ENCODE data around the gene PCDHB11.
"Not testable (repeated sequence)": the region's sequence is repeated elsewhere in the genome, so short reads cannot be mapped to it uniquely, and the experiment has no call there.

Gene PCDHB11

DNA sequence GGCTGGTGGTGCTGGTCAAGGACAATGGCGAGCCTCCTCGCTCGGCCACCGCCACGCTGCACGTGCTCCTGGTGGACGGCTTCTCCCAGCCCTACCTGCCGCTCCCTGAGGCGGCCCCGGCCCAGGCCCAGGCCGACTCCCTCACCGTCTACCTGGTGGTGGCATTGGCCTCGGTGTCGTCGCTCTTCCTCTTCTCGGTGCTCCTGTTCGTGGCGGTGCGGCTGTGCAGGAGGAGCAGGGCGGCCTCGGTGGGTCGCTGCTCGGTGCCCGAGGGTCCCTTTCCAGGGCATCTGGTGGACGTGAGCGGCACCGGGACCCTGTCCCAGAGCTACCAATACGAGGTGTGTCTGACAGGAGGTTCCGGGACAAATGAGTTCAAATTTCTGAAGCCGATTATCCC lies 26.0 kb downstream of the PCDHB11 start:
- H3K27ac ChIP-seq (ENCODE audit: low read length); H3K9me2 ChIP-seq (replicated peaks; ENCODE audit: insufficient read depth, low read length); H3K79me2 ChIP-seq (ENCODE audit: low read length); H3K4me3 ChIP-seq (ENCODE audit: low read length); H3K4me1 ChIP-seq (ENCODE audit: low read length); DNase-seq; H4K20me1 ChIP-seq (ENCODE audit: insufficient read depth, low read length); H3K27me3 ChIP-seq (replicated peaks; ENCODE audit: insufficient read depth, low read length); H3K9me3 ChIP-seq (replicated peaks; ENCODE audit: insufficient read depth, low read length); H3K4me2 ChIP-seq (ENCODE audit: low read depth, low read length); H3K36me3 ChIP-seq (replicated peaks; ENCODE audit: insufficient read depth, low read length); H3K9ac ChIP-seq (ENCODE audit: low read length); H3F3A ChIP-seq (ENCODE audit: insufficient read depth, low read length); H2AFZ ChIP-seq (ENCODE audit: low read length): not testable (repeated sequence)

DNA sequence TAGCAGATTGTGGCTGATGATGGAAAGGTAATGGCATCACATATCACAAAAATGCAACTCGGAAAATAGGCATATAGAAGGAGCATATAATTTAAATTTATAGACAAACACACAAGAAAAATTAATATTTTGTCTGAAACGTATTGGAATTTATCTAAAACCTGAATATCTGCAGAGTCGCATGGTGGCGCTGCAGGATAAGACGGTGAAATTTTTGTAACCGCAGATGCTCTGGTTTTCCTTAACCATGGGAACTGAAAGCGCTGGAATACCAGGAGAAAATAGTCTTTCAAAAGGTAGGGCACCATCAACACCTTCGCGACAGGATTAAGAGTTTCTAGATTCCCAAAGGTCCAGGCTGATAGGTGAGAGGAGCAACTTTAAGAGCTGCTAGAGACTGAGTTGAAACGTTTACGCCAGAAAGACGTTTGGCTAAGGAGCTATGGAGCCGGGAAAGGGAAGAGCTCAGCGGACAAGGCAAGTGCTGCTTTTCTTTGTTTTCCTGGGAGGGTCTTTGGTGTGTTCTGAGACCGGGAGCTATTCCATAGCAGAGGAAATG lies 34.8 kb downstream of the PCDHB11 start:
- H2AFZ ChIP-seq (ENCODE audit: low read length): no peak overlapping the region
- TF ChIP-seq, protein P1, sequence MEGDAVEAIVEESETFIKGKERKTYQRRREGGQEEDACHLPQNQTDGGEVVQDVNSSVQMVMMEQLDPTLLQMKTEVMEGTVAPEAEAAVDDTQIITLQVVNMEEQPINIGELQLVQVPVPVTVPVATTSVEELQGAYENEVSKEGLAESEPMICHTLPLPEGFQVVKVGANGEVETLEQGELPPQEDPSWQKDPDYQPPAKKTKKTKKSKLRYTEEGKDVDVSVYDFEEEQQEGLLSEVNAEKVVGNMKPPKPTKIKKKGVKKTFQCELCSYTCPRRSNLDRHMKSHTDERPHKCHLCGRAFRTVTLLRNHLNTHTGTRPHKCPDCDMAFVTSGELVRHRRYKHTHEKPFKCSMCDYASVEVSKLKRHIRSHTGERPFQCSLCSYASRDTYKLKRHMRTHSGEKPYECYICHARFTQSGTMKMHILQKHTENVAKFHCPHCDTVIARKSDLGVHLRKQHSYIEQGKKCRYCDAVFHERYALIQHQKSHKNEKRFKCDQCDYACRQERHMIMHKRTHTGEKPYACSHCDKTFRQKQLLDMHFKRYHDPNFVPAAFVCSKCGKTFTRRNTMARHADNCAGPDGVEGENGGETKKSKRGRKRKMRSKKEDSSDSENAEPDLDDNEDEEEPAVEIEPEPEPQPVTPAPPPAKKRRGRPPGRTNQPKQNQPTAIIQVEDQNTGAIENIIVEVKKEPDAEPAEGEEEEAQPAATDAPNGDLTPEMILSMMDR (IDR thresholded peaks at IDR 0.05; ENCODE audit: low read length): peak; percentile 31
- no peak for TF ChIP-seq EZH2phosphoT487 (IDR thresholded peaks at IDR 0.05; ENCODE audit: low read length)
- H3K36me3 ChIP-seq (replicated peaks; ENCODE audit: insufficient read depth, low read length): no peaks in the 10 kb centered on the region
- H3K9ac ChIP-seq (ENCODE audit: low read length): no peak overlapping the region
- H4K20me1 ChIP-seq (ENCODE audit: insufficient read depth, low read length): no peaks in the 10 kb centered on the region
- H3K4me2 ChIP-seq (ENCODE audit: low read depth, low read length): no peak overlapping the region
- no peaks in the 10 kb centered on the region for H3F3A ChIP-seq (ENCODE audit: insufficient read depth, low read length)
- no peak overlapping the region for H3K4me3 ChIP-seq (ENCODE audit: low read length)
- H3K9me2 ChIP-seq (replicated peaks; ENCODE audit: insufficient read depth, low read length): no peaks in the 10 kb centered on the region
- H3K79me2 ChIP-seq (ENCODE audit: low read length): no peaks in the 10 kb centered on the region
- H3K27me3 ChIP-seq (replicated peaks; ENCODE audit: insufficient read depth, low read length): no peaks in the 10 kb centered on the region
- H3K9me3 ChIP-seq (replicated peaks; ENCODE audit: insufficient read depth, low read length): 0 out of 2 replicates have a peak, but pooled peaks cover 3% of the 10 kb centered on the region
- no peak overlapping the region for H3K27ac ChIP-seq (ENCODE audit: low read length)
- H3K4me1 ChIP-seq (ENCODE audit: low read length): no peaks in the 10 kb centered on the region
- no peak for DNase-seq

- not testable (repeated sequence) for H2AFZ ChIP-seq (ENCODE audit: low read length); H3K36me3 ChIP-seq (replicated peaks; ENCODE audit: insufficient read depth, low read length); DNase-seq; H3K27ac ChIP-seq (ENCODE audit: low read length); H3K9ac ChIP-seq (ENCODE audit: low read length); H3K9me2 ChIP-seq (replicated peaks; ENCODE audit: insufficient read depth, low read length); H4K20me1 ChIP-seq (ENCODE audit: insufficient read depth, low read length); H3K27me3 ChIP-seq (replicated peaks; ENCODE audit: insufficient read depth, low read length); H3K79me2 ChIP-seq (ENCODE audit: low read length); H3K4me1 ChIP-seq (ENCODE audit: low read length); H3K9me3 ChIP-seq (replicated peaks; ENCODE audit: insufficient read depth, low read length); H3F3A ChIP-seq (ENCODE audit: insufficient read depth, low read length); H3K4me3 ChIP-seq (ENCODE audit: low read length); H3K4me2 ChIP-seq (ENCODE audit: low read depth, low read length)
Measured at GRCh38 chr5:141235922-141236321, 36.5 kb downstream of the PCDHB11 start.

DNA sequence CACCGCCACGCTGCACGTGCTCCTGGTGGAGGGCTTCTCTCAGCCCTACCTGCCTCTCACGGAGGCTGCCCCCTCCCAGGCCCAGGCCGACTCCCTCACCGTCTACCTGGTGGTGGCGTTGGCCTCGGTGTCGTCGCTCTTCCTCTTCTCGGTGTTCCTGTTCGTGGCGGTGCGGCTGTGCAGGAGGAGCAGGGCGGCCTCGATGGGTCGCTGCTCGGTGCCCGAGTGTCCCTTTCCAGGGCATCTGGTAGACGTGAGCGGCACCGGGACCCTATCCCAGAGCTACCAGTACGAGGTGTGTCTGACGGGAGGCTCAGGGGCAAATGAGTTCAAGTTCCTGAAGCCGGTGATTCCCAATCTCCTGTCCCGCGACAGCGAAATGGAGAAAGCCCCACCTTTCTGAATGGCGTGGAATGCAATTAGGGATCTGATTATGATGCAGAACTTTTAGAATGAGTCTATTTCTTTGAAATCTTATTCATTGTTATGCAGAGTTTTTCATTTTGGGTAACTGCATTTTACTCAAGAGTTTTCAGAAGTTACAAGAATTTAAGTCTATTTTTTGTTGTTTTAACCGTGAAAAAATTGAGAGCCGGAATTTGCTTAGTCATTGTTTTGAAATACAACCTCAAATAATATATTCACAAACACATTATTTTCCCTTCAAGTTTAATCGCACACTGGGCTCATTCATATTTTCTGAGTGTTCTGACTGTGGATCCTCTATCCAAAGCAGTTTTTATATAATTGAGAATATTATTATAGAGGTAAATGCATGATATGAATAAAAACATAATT lies 37.3 kb downstream of the PCDHB11 start:
- TF ChIP-seq, protein P1 (IDR thresholded peaks at IDR 0.05; ENCODE audit: low read length): no peak
- no peak for TF ChIP-seq EZH2phosphoT487 (IDR thresholded peaks at IDR 0.05; ENCODE audit: low read length)
- TF ChIP-seq EZH2 (optimal IDR thresholded peaks at IDR 0.05; ENCODE audit: low read depth, low read length): no peak
- Histone ChIP-seq H3K79me2 (ENCODE audit: low read length) (no peaks in the 10 kb centered on the region), H2AFZ (ENCODE audit: low read length) (no peak overlapping the region), H3K9me2 (replicated peaks; ENCODE audit: insufficient read depth, low read length) (no peaks in the 10 kb centered on the region), H3K9me3 (replicated peaks; ENCODE audit: insufficient read depth, low read length) (0 out of 2 replicates have a peak, but pooled peaks cover 3% of the 10 kb centered on the region), H3F3A (ENCODE audit: insufficient read depth, low read length) (no peaks in the 10 kb centered on the region), H3K27ac (ENCODE audit: low read length) (no peak overlapping the region), H3K4me2 (ENCODE audit: low read depth, low read length) (no peak overlapping the region), H4K20me1 (ENCODE audit: insufficient read depth, low read length) (no peaks in the 10 kb centered on the region), H3K9ac (ENCODE audit: low read length) (no peak overlapping the region), H3K27me3 (replicated peaks; ENCODE audit: insufficient read depth, low read length) (no peaks in the 10 kb centered on the region), H3K4me3 (ENCODE audit: low read length) (no peak overlapping the region), H3K4me1 (ENCODE audit: low read length) (no peaks in the 10 kb centered on the region), H3K36me3 (replicated peaks; ENCODE audit: insufficient read depth, low read length) (no peaks in the 10 kb centered on the region)
- no peak for DNase-seq

Data from MM.1S (cell line).